ENCODE results near the gene RGS11.

GRCh38 chr16:228852-229730 lies 46.7 kb downstream of the RGS11 start, which contains the start of gene LUC7L:
- TF ChIP-seq CTCF (IDR thresholded peaks at IDR 0.05) (peak in 2 of 5 experiments; percentile 34 to 49), POLR2A (IDR thresholded peaks at IDR 0.05) (peak; percentile 92 to 99), EP300 (IDR thresholded peaks at IDR 0.05) (peak; percentile 89 to 100)
